Subcutaneous adipose tissue (tissue), 4 donors: ENCODE data around the gene TSC22D1. TPM values are rescaled to one million over a fixed set of nuclear protein-coding genes. Genes with fewer than 3 reads are reported as not detected.

ENCODE experiments used
- CTCF ChIP-seq: fragments of 450-650 bp; IDR thresholded peaks from one replicate; pipeline ENCODE4 v1.5.1; 2016; ENCODE audit warnings: low read depth, mild to moderate bottlenecking, control low read depth, antibody characterized with exemption, moderate library complexity
- total RNA-seq, 4 donors: library from RNA; depleted of rRNA; stranded (reverse); fragments of >200 nt; gene quantifications; one replicate each; pipeline ENCODE4 v1.1.0, GENCODE V29; 2016

The TSC22D1 gene
- total RNA-seq, 4 donors from 2014 or later: 77.0 to 182 (median 92.1) TPM

- TF ChIP-seq CTCF: no peak
These were observed 164.3 kb downstream of the TSC22D1 start for GRCh38 chr13:44411841-44412240.

GRCh38 chr13:44410328-44410859, 165.7 kb downstream of the TSC22D1 start:
- no peak for TF ChIP-seq CTCF

GRCh38 chr13:44409595-44409994, 166.5 kb downstream of the TSC22D1 start:
- TF ChIP-seq CTCF: no peak

GRCh38 chr13:44407891-44408290, 168.2 kb downstream of the TSC22D1 start:
- TF ChIP-seq CTCF: no peak

GRCh38 chr13:44407379-44407778, 168.8 kb downstream of the TSC22D1 start:
- no peak for TF ChIP-seq CTCF

GRCh38 chr13:44406617-44407016, 169.5 kb downstream of the TSC22D1 start:
- no peak for TF ChIP-seq CTCF

- no peak for TF ChIP-seq CTCF
These were observed 171.6 kb downstream of the TSC22D1 start for GRCh38 chr13:44404261-44405132.
